MCF 10A (cell line): ENCODE data around the gene ROCK2. TPM values are rescaled to one million over a fixed set of nuclear protein-coding genes. Genes with fewer than 3 reads are reported as not detected.
"Not testable (repeated sequence)": the region's sequence is repeated elsewhere in the genome, so short reads cannot be mapped to it uniquely, and the experiment has no call there.

ENCODE experiments used
- BruUV-seq: library from RNA; stranded (reverse); fragments of 400-500 nt; replicated peaks from 2 replicates; lab custom pipeline; 2021; lab: Mats Ljungman, UMichigan
- CTCF ChIA-PET: fragments of 300-600 bp; sonication (Branson Sonifier 250); formaldehyde crosslinking; extraction: SDS; loops from one replicate; lab custom pipeline; 2021; ENCODE audit warnings: antibody characterized with exemption, inconsistent platforms; lab: Yijun Ruan, JAX
- POLR2A ChIA-PET: fragments of 300-600, 350-650 bp; sonication (Branson Sonifier 250); formaldehyde crosslinking; extraction: SDS; loops from one replicate; lab custom pipeline; 2020; ENCODE audit warnings: antibody characterized with exemption, inconsistent platforms; lab: Yijun Ruan, JAX
- DNase-seq: peaks from one replicate; pipeline ENCODE4 v3.0.0-alpha.2; 2018; ENCODE audit not compliant: unreplicated experiment
- H3K27ac Mint-ChIP-seq: one replicate; pipeline ENCODE4 v1.8.0; 2022; ENCODE audit warnings: mild to moderate bottlenecking, low read depth, mixed read lengths; ENCODE audit not compliant: unreplicated experiment
- H3K27me3 Mint-ChIP-seq: one replicate; pipeline ENCODE4 v1.8.0; 2022; ENCODE audit warnings: mixed read lengths; ENCODE audit not compliant: insufficient read depth, unreplicated experiment
- H3K36me3 Mint-ChIP-seq: one replicate; pipeline ENCODE4 v1.8.0; 2022; ENCODE audit warnings: mild to moderate bottlenecking, moderate library complexity, mixed read lengths; ENCODE audit not compliant: insufficient read depth, unreplicated experiment
- H3K4me1 Mint-ChIP-seq: one replicate; pipeline ENCODE4 v1.8.0; 2022; ENCODE audit warnings: mixed read lengths; ENCODE audit not compliant: insufficient read depth, unreplicated experiment
- H3K4me3 Mint-ChIP-seq: one replicate; pipeline ENCODE4 v1.8.0; 2022; ENCODE audit warnings: mild to moderate bottlenecking, moderate library complexity, mixed read lengths; ENCODE audit not compliant: unreplicated experiment
- H3K9me3 Mint-ChIP-seq: one replicate; pipeline ENCODE4 v1.8.0; 2022; ENCODE audit warnings: mixed read lengths; ENCODE audit not compliant: unreplicated experiment
- intact Hi-C: fragments of 100-400 bp; cut with micrococcal nuclease; formaldehyde crosslinking; loops from 2 replicates; pipeline ENCODE4 v1.14.1; 2022
- total RNA-seq: library from RNA; stranded (reverse); gene quantifications from 2 replicates; pipeline ENCODE4 v1.2.3, GENCODE V29; 2022
- TF ChIP-seq, protein P1 (sequence below): fragments of 200-600 bp; IDR thresholded peaks from one replicate; pipeline ENCODE4 v1.8.0; 2022; ENCODE audit warnings: antibody characterized with exemption, mild to moderate bottlenecking; ENCODE audit not compliant: unreplicated experiment

Gene ROCK2
- total RNA-seq, 1 experiment from 2014 or later: 40.7 TPM

DNA sequence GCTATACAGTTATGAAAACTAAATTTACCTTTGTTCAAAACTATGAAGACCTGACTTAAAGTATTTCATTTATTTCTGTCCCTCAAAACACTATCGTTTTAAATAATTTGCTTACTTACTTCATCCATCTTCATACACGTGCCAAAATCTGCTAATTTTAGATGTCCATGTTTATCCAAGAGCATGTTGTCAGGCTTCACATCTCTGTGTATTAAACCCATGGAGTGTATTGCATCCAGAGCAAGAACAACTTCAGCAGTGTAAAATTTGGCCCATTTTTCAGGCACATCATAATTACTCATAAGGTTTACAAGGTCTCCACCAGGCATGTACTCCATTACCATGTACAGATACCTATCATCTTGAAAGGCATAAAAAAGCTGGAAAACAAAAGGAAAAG lies 108.9 kb downstream of the ROCK2 start:
- TF ChIP-seq, protein P1, sequence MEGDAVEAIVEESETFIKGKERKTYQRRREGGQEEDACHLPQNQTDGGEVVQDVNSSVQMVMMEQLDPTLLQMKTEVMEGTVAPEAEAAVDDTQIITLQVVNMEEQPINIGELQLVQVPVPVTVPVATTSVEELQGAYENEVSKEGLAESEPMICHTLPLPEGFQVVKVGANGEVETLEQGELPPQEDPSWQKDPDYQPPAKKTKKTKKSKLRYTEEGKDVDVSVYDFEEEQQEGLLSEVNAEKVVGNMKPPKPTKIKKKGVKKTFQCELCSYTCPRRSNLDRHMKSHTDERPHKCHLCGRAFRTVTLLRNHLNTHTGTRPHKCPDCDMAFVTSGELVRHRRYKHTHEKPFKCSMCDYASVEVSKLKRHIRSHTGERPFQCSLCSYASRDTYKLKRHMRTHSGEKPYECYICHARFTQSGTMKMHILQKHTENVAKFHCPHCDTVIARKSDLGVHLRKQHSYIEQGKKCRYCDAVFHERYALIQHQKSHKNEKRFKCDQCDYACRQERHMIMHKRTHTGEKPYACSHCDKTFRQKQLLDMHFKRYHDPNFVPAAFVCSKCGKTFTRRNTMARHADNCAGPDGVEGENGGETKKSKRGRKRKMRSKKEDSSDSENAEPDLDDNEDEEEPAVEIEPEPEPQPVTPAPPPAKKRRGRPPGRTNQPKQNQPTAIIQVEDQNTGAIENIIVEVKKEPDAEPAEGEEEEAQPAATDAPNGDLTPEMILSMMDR: no peak
- DNase-seq: no peak
- intact Hi-C loops: loop anchor here (2.0 kb wide), 2 partner anchors 103 to 107 kb away; a partner anchor contains a TSS
- no peaks in the 10 kb centered on the region for H3K9me3 Mint-ChIP-seq
- no TSS peak for BruUV-seq
- H3K4me1 Mint-ChIP-seq: no peaks in the 10 kb centered on the region
- H3K27me3 Mint-ChIP-seq: no peaks in the 10 kb centered on the region
- no peak overlapping the region for H3K4me3 Mint-ChIP-seq
- no peak overlapping the region for H3K27ac Mint-ChIP-seq
- CTCF ChIA-PET: interaction anchor here (0.7 to 4.2 kb wide), 16 partner anchors 23 to 349 kb away, joined by 3 to 39 read pairs (median 3); partner anchors contain the start of gene ROCK2
- no peaks in the 10 kb centered on the region for H3K36me3 Mint-ChIP-seq
- POLR2A ChIA-PET: interaction anchor here (0.5 to 2.1 kb wide), 4 partner anchors 56 to 211 kb away, joined by 3 to 8 read pairs (median 4); partner anchors contain the start of gene ROCK2

- DNase-seq: peak; percentile 36
- ChIA-PET POLR2A (interaction anchor here (0.5 to 2.1 kb wide), 6 partner anchors 109 to 222 kb away, joined by 3 to 8 read pairs (median 4); partner anchors contain the start of gene ROCK2), CTCF (interaction anchor here (0.5 to 4.2 kb wide), 24 partner anchors 17 to 459 kb away, joined by 3 to 39 read pairs (median 4); partner anchors contain the start of genes E2F6 and ROCK2)
- no peaks in the 10 kb centered on the region for H3K9me3 Mint-ChIP-seq
- H3K36me3 Mint-ChIP-seq: no peaks in the 10 kb centered on the region
- no peak overlapping the region for H3K4me3 Mint-ChIP-seq
- H3K27me3 Mint-ChIP-seq: no peaks in the 10 kb centered on the region
- no peaks in the 10 kb centered on the region for H3K4me1 Mint-ChIP-seq
- intact Hi-C loops: loop anchor here (1.0 to 2.0 kb wide), 5 partner anchors 102 to 350 kb away; a partner anchor contains a TSS
- TF ChIP-seq, protein P1: peak; percentile 64
- no peak overlapping the region for H3K27ac Mint-ChIP-seq
- BruUV-seq: no TSS peak
Observed at GRCh38 chr2:11234309-11234708, 110.1 kb downstream of the ROCK2 start.

GRCh38 chr2:11231193-11231592 lies 113.2 kb downstream of the ROCK2 start:
- ChIA-PET CTCF (interaction anchor here (0.5 to 2.4 kb wide), 7 partner anchors 12 to 402 kb away, joined by 3 to 9 read pairs (median 4); no protein-coding TSS in a partner anchor), POLR2A (interaction anchor here (0.6 to 1.0 kb wide), 3 partner anchors 86 to 148 kb away, joined by 3 read pairs; partner anchors contain the start of gene ROCK2)
- H3K4me1 Mint-ChIP-seq, DNase-seq, intact Hi-C loops, H3K27me3 Mint-ChIP-seq, H3K36me3 Mint-ChIP-seq, H3K9me3 Mint-ChIP-seq, H3K27ac Mint-ChIP-seq, BruUV-seq, H3K4me3 Mint-ChIP-seq: not testable (repeated sequence)

GRCh38 chr2:11228692-11229091 lies 115.7 kb downstream of the ROCK2 start:
- H3K4me1 Mint-ChIP-seq: no peaks in the 10 kb centered on the region
- ChIA-PET POLR2A (interaction anchor here (1.3 kb wide), 1 partner anchor 116 kb away, joined by 5 read pairs; the partner anchor contains the start of gene ROCK2), CTCF (interaction anchor here (0.7 to 2.4 kb wide), 7 partner anchors 96 to 360 kb away, joined by 3 to 10 read pairs (median 6); a partner anchor contains a TSS)

More at GRCh38 chr2:11228692-11229091, 115.7 kb downstream of the ROCK2 start:
- Mint-ChIP-seq H3K27me3 (no peaks in the 10 kb centered on the region), H3K4me3 (no peak overlapping the region), H3K27ac (no peak overlapping the region), H3K9me3 (no peaks in the 10 kb centered on the region), H3K36me3 (peaks cover 22% of the 10 kb centered on the region)
- DNase-seq: no peak
- no TSS peak for BruUV-seq
- TF ChIP-seq, protein P1: no peak
- intact Hi-C loops: no loop called here
